GOT3 (cell line): ENCODE measurements around the gene CCR5AS.
"Not testable (repeated sequence)": the region's sequence is repeated elsewhere in the genome, so short reads cannot be mapped to it uniquely, and the experiment has no call there.

Experiments used
- DNase-seq: peaks from one replicate; lab custom pipeline; 2025; ENCODE audit warnings: mixed read lengths; lab: John Stamatoyannopoulos, UW

CCR5AS gene

GRCh38 chr3:46429250-46429649 is 22.4 kb upstream of the CCR5AS start:
- no peak for DNase-seq

- DNase-seq: no peak
Observed at GRCh38 chr3:46427916-46428833, 21.3 kb upstream of the CCR5AS start.

GRCh38 chr3:46427404-46427803 is 20.5 kb upstream of the CCR5AS start:
- not testable (repeated sequence) for DNase-seq

- DNase-seq: not testable (repeated sequence)
Observed at GRCh38 chr3:46426476-46426875, 19.6 kb upstream of the CCR5AS start.

- DNase-seq: no peak
Observed at GRCh38 chr3:46423588-46423987, 16.7 kb upstream of the CCR5AS start.

- no peak for DNase-seq
Observed at GRCh38 chr3:46422617-46423016, 15.8 kb upstream of the CCR5AS start.

- DNase-seq: no peak
Observed at GRCh38 chr3:46420931-46421330, 14.1 kb upstream of the CCR5AS start.

GRCh38 chr3:46419816-46420215 is 12.9 kb upstream of the CCR5AS start:
- DNase-seq: no peak

- DNase-seq: no peak
Observed at GRCh38 chr3:46417841-46418611, 11.2 kb upstream of the CCR5AS start.

- DNase-seq: no peak
Observed at GRCh38 chr3:46416811-46417510, 10.1 kb upstream of the CCR5AS start.

- no peak for DNase-seq
Observed at GRCh38 chr3:46416125-46416810, 9.4 kb upstream of the CCR5AS start.

- no peak for DNase-seq
Observed at GRCh38 chr3:46414739-46415138, 7.9 kb upstream of the CCR5AS start.

GRCh38 chr3:46413951-46414350 is 7.1 kb upstream of the CCR5AS start:
- no peak for DNase-seq

- DNase-seq: no peak
Observed at GRCh38 chr3:46412786-46413298, 6.0 kb upstream of the CCR5AS start.

- DNase-seq: no peak
Observed at GRCh38 chr3:46411271-46411670, 4.4 kb upstream of the CCR5AS start.

- DNase-seq: no peak
Observed at GRCh38 chr3:46410669-46411068, 3.8 kb upstream of the CCR5AS start.

- no peak for DNase-seq
Observed at GRCh38 chr3:46409739-46410489, 3.0 kb upstream of the CCR5AS start.

- no peak for DNase-seq
Observed at GRCh38 chr3:46408853-46409252, 2.0 kb upstream of the CCR5AS start.

GRCh38 chr3:46407970-46408369 is 1.1 kb upstream of the CCR5AS start:
- DNase-seq: no peak

- no peak for DNase-seq
Observed at GRCh38 chr3:46406443-46406787, 451 bp downstream of the CCR5AS start.
